LNCAP (cell line): ENCODE measurements around the gene RRM1.

Source experiments
- CTCF ChIP-seq: fragments of 450-650 bp; IDR thresholded peaks from 2 replicates; pipeline ENCODE4 v1.5.1; 2017; ENCODE audit warnings: mild to moderate bottlenecking

Gene RRM1

GRCh38 chr11:4178813-4179662 is 84.4 kb downstream of the RRM1 start:
- TF ChIP-seq CTCF, result no peak

GRCh38 chr11:4180441-4181183 is 86.0 kb downstream of the RRM1 start:
- no peak for TF ChIP-seq CTCF

- peak; percentile 96 for TF ChIP-seq CTCF
Observed at GRCh38 chr11:4181782-4182721, 87.5 kb downstream of the RRM1 start.

GRCh38 chr11:4183410-4184057 is 88.9 kb downstream of the RRM1 start:
- TF ChIP-seq CTCF, result no peak

GRCh38 chr11:4184163-4184916 is 89.7 kb downstream of the RRM1 start:
- no peak for TF ChIP-seq CTCF

GRCh38 chr11:4185561-4185960 is 91.0 kb downstream of the RRM1 start:
- no peak for TF ChIP-seq CTCF
